Progenitor cell of endocrine pancreas (in vitro differentiated cells): ENCODE measurements around the gene C16orf74. TPM values are rescaled to one million over a fixed set of nuclear protein-coding genes. Genes with fewer than 3 reads are reported as not detected.

ENCODE experiments used
- DNase-seq: peaks from one replicate; pipeline ENCODE4 v3.0.0; 2021; ENCODE audit warnings: low spot score; ENCODE audit not compliant: unreplicated experiment
- H3K27ac Mint-ChIP-seq: 2 replicates; pipeline ENCODE4 v1.8.0; 2021; ENCODE audit warnings: mild to moderate bottlenecking, moderate library complexity, mixed read lengths
- H3K27me3 Mint-ChIP-seq: 2 replicates; pipeline ENCODE4 v1.8.0; 2021; ENCODE audit warnings: mixed read lengths
- H3K36me3 Mint-ChIP-seq: 2 replicates; pipeline ENCODE4 v1.8.0; 2022; ENCODE audit warnings: mixed read lengths; ENCODE audit not compliant: insufficient read depth
- H3K4me1 Mint-ChIP-seq: 2 replicates; pipeline ENCODE4 v1.8.0; 2021; ENCODE audit warnings: low read depth, mixed read lengths
- H3K4me3 Mint-ChIP-seq: 2 replicates; pipeline ENCODE4 v1.8.0; 2021; ENCODE audit warnings: low read depth, mild to moderate bottlenecking, moderate library complexity, mixed read lengths
- H3K9me3 Mint-ChIP-seq: 2 replicates; pipeline ENCODE4 v1.8.0; 2021; ENCODE audit warnings: low read depth, mixed read lengths
- CTCF ChIP-seq: fragments of 200-600 bp; sonication (generic); IDR thresholded peaks from one replicate; pipeline ENCODE4 v1.5.0; 2021; ENCODE audit warnings: antibody characterized with exemption, mild to moderate bottlenecking; ENCODE audit not compliant: unreplicated experiment
- total RNA-seq: library from RNA; stranded (reverse); gene quantifications from 2 replicates; pipeline ENCODE4 v1.2.1, GENCODE V29; 2021

C16orf74 gene
- total RNA-seq, 1 donor from 2014 or later, result 0.65 TPM

DNA sequence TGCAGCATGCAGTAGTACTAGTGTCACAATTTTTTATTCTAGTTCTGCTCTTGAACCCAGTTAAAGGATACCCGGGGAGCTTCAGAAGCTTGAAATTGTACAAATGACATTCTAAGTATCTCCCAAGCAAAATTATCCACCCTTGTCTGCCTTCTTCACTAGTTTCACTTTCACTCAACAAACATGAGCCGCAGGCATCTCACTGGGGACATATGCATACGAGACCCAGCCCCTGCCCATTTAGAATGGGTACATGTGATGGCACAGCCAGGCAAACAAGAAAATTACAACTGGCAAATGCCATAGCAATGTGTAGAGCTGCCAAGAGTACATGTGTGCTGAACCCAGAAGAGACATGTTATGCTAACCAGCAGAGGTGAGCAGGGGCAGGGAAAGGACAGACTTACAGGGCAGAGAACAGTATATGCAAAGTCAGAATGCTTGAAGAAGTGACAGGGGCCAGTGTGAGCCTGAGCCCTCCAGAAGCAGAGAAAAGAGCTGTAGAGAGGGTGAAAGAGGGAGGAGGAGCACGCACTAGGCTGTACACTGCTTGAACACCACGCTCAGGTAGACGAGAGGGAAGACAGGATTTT is 70.4 kb downstream of the C16orf74 start:
- H3K27ac Mint-ChIP-seq, result peak overlapping the region; percentile 61
- H3K36me3 Mint-ChIP-seq, result peaks cover 6% of the 10 kb centered on the region
- DNase-seq, result no peak
- no peak overlapping the region for H3K4me3 Mint-ChIP-seq
- no peak for TF ChIP-seq CTCF
- no peaks in the 10 kb centered on the region for H3K27me3 Mint-ChIP-seq
- no peaks in the 10 kb centered on the region for H3K9me3 Mint-ChIP-seq
- H3K4me1 Mint-ChIP-seq, result peaks cover 12% of the 10 kb centered on the region

DNA sequence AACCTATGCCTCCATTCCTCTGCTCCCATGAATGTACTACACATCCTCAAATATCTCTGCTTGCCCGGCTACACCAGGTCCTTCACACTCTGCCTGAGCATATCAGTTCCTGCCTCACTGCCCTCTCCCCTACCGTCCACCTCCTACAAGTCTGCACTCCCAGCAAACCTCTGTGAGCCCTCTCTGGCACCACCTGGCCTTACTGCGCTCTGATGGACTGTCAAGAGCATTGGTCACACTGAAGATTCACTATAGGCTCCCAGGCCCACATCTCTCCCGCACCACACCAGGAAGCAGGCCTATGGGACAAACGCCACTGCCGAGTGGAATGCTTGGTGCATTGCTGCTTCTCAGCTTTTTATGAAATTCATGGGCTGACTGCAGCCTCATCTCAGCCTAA is 71.0 kb downstream of the C16orf74 start:
- Mint-ChIP-seq H3K9me3 (no peaks in the 10 kb centered on the region), H3K4me1 (peaks cover 12% of the 10 kb centered on the region), H3K27me3 (no peaks in the 10 kb centered on the region), H3K36me3 (peaks cover 10% of the 10 kb centered on the region), H3K27ac (peak overlapping the region; percentile 57), H3K4me3 (no peak overlapping the region)
- no peak for DNase-seq
- no peak for TF ChIP-seq CTCF

- no peak for DNase-seq
- Mint-ChIP-seq H3K27me3 (no peaks in the 10 kb centered on the region), H3K4me1 (peaks cover 12% of the 10 kb centered on the region), H3K27ac (peak overlapping the region; percentile 70), H3K36me3 (peaks cover 18% of the 10 kb centered on the region), H3K4me3 (no peak overlapping the region), H3K9me3 (no peaks in the 10 kb centered on the region)
- no peak for TF ChIP-seq CTCF
Measured at GRCh38 chr16:85678821-85679220, 72.1 kb downstream of the C16orf74 start.

- H3K27ac Mint-ChIP-seq, result no peak overlapping the region
- H3K36me3 Mint-ChIP-seq, result peaks cover 18% of the 10 kb centered on the region
- no peak for DNase-seq
- TF ChIP-seq CTCF, result no peak
- peaks cover 12% of the 10 kb centered on the region for H3K4me1 Mint-ChIP-seq
- no peak overlapping the region for H3K4me3 Mint-ChIP-seq
- H3K27me3 Mint-ChIP-seq, result no peaks in the 10 kb centered on the region
- no peaks in the 10 kb centered on the region for H3K9me3 Mint-ChIP-seq
Measured at GRCh38 chr16:85678016-85678415, 72.9 kb downstream of the C16orf74 start.

- no peaks in the 10 kb centered on the region for H3K9me3 Mint-ChIP-seq
- no peak overlapping the region for H3K4me3 Mint-ChIP-seq
- H3K36me3 Mint-ChIP-seq, result peaks cover 20% of the 10 kb centered on the region
- no peak for DNase-seq
- H3K27me3 Mint-ChIP-seq, result no peaks in the 10 kb centered on the region
- no peak for TF ChIP-seq CTCF
- H3K27ac Mint-ChIP-seq, result no peak overlapping the region
- H3K4me1 Mint-ChIP-seq, result peaks cover 15% of the 10 kb centered on the region
Measured at GRCh38 chr16:85677383-85677967, 73.4 kb downstream of the C16orf74 start.
